Measurements from ENCODE around the gene PPIL4. TPM values are rescaled to one million over a fixed set of nuclear protein-coding genes. Genes with fewer than 3 reads are reported as not detected.

PPIL4 gene
- total and polyA plus RNA-seq, 2 of the 13 experiments (the other 11 are each of a cell fraction or from before 2014, with no cell fraction given), result 5.5 to 46.0 TPM

DNA sequence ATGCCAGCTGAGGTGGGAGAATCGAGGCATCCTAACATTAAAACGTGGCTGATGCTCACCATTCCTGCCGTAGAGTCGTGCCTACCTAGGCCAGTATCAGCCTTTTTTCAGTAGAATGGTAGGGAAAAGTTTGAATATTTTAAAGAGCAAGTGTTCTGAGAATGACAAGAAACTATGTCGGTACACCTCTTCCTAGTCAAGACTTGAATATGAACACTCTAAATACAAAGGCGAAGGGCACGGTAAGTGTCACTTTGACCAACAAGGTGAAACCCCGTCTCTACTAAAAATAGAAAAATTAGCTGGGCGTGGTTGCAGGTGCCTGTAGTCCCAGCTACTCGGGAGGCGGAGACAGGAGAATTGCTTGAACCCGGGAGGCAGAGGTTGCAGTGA is 21.3 kb upstream of the PPIL4 start:
- FAIRE-seq (no peak), ATAC-seq (no peak), DNase-seq (ENCODE audit: low spot score) (no peak)
- peak overlapping the region; percentile 87 for H3K27ac ChIP-seq (ENCODE audit: extremely low read length, insufficient read depth, low read length)
- peak overlapping the region; percentile 83 for H3K9ac ChIP-seq (ENCODE audit: insufficient read depth, low read depth, low read length)
- intact Hi-C loops (cut with micrococcal nuclease; ENCODE audit: unreplicated experiment), result loop anchor here (2.0 to 5.0 kb wide), 2 partner anchors 150 to 360 kb away; partner anchors contain the start of gene LATS1
- no peaks in the 10 kb centered on the region for H3K9me3 ChIP-seq (ENCODE audit: low read length)
- H2AFZ ChIP-seq (ENCODE audit: low read length), result no peak overlapping the region
- no TSS peak for BruUV-seq (replicated peaks)
- 24% methylated on average over 12 of the region's 12 CpGs for WGBS (ENCODE audit: low lambda C conversion rate)
- POLR2A ChIA-PET, result interaction anchor here (1.0 to 2.5 kb wide), 3 partner anchors 80 to 183 kb away, joined by 4 to 15 read pairs (median 6); partner anchors contain the start of genes LATS1 and PCMT1
- in situ Hi-C loops (cut with HindIII; ENCODE audit: extremely low pct_ligation_motif_present, low pct_unique_long_range_greater_than_20kb), result loop anchor here (5.0 to 10.0 kb wide), 2 partner anchors 80 to 148 kb away; partner anchors contain the start of genes KATNA1 and LATS1
- H4K20me1 ChIP-seq (ENCODE audit: insufficient read depth, low read length), result peaks cover 10% of the 10 kb centered on the region
- H3K79me2 ChIP-seq (ENCODE audit: insufficient read depth, low read length), result peaks cover 48% of the 10 kb centered on the region
- H3K4me3 ChIP-seq (replicated peaks in 1 of 3; ENCODE audit: insufficient read depth in 1 of 3, low read depth in 2 of 3, low read length in 3 of 3), result peak overlapping the region; percentile 97 to 98 (median 98)
- peaks cover 42% of the 10 kb centered on the region for H3K4me1 ChIP-seq (ENCODE audit: insufficient read depth, low read length)
- CTCF ChIA-PET (ENCODE audit: low intra/inter-chr PET ratio, low total read pairs), result no interaction called here
- H3K4me2 ChIP-seq (ENCODE audit: low read depth, low read length), result peak overlapping the region; percentile 93
- H3K27me3 ChIP-seq (ENCODE audit: control insufficient read depth in 1 of 2, insufficient read depth in 2 of 2, low read length in 2 of 2), result no peaks in the 10 kb centered on the region; a peak in 1 of 5 replicates
- H3K36me3 ChIP-seq (replicated peaks in 1 of 2; ENCODE audit: control insufficient read depth in 1 of 2, insufficient read depth in 2 of 2, low read length in 2 of 2), result 0 out of 5 replicates have a peak, but pooled peaks cover 0 to 1% of the 10 kb centered on the region in 2 experiments
- 0 out of 2 replicates have a peak, but pooled peaks have one; percentile 13 for TF ChIP-seq NCOA1 (CRISPR knock-in tag; IDR thresholded peaks at IDR 0.05)
- TF ChIP-seq MAF1 (CRISPR knock-in tag; IDR thresholded peaks at IDR 0.05; ENCODE audit: borderline replicate concordance), result 0 out of 2 replicates have a peak, but pooled peaks have one; percentile 5
- no peak for TF ChIP-seq MAZ (IDR thresholded peaks at IDR 0.05; ENCODE audit: borderline replicate concordance, low read depth, low read length)
- TF ChIP-seq MAZ (CRISPR knock-in tag; IDR thresholded peaks at IDR 0.05; ENCODE audit: low read depth), result no peak
- TF ChIP-seq, protein P1, sequence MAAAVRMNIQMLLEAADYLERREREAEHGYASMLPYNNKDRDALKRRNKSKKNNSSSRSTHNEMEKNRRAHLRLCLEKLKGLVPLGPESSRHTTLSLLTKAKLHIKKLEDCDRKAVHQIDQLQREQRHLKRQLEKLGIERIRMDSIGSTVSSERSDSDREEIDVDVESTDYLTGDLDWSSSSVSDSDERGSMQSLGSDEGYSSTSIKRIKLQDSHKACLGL (CRISPR knock-in tag; IDR thresholded peaks at IDR 0.05), result no peak
- TF ChIP-seq HOXA5 (CRISPR knock-in tag; IDR thresholded peaks at IDR 0.05), result no peak
- no peak for TF ChIP-seq HNRNPUL1 (IDR thresholded peaks at IDR 0.05; ENCODE audit: low read depth, low read length)
- TF ChIP-seq NPAS2 (CRISPR knock-in tag; IDR thresholded peaks at IDR 0.05; ENCODE audit: borderline replicate concordance), result no peak
- TF ChIP-seq, protein P2, sequence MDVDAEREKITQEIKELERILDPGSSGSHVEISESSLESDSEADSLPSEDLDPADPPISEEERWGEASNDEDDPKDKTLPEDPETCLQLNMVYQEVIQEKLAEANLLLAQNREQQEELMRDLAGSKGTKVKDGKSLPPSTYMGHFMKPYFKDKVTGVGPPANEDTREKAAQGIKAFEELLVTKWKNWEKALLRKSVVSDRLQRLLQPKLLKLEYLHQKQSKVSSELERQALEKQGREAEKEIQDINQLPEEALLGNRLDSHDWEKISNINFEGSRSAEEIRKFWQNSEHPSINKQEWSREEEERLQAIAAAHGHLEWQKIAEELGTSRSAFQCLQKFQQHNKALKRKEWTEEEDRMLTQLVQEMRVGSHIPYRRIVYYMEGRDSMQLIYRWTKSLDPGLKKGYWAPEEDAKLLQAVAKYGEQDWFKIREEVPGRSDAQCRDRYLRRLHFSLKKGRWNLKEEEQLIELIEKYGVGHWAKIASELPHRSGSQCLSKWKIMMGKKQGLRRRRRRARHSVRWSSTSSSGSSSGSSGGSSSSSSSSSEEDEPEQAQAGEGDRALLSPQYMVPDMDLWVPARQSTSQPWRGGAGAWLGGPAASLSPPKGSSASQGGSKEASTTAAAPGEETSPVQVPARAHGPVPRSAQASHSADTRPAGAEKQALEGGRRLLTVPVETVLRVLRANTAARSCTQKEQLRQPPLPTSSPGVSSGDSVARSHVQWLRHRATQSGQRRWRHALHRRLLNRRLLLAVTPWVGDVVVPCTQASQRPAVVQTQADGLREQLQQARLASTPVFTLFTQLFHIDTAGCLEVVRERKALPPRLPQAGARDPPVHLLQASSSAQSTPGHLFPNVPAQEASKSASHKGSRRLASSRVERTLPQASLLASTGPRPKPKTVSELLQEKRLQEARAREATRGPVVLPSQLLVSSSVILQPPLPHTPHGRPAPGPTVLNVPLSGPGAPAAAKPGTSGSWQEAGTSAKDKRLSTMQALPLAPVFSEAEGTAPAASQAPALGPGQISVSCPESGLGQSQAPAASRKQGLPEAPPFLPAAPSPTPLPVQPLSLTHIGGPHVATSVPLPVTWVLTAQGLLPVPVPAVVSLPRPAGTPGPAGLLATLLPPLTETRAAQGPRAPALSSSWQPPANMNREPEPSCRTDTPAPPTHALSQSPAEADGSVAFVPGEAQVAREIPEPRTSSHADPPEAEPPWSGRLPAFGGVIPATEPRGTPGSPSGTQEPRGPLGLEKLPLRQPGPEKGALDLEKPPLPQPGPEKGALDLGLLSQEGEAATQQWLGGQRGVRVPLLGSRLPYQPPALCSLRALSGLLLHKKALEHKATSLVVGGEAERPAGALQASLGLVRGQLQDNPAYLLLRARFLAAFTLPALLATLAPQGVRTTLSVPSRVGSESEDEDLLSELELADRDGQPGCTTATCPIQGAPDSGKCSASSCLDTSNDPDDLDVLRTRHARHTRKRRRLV (CRISPR knock-in tag; IDR thresholded peaks at IDR 0.05), result no peak
- TF ChIP-seq ISL2 (CRISPR knock-in tag; IDR thresholded peaks at IDR 0.05), result no peak
- no peak for TF ChIP-seq ZNF121 (CRISPR knock-in tag; IDR thresholded peaks at IDR 0.05)
- TF ChIP-seq, protein P3, sequence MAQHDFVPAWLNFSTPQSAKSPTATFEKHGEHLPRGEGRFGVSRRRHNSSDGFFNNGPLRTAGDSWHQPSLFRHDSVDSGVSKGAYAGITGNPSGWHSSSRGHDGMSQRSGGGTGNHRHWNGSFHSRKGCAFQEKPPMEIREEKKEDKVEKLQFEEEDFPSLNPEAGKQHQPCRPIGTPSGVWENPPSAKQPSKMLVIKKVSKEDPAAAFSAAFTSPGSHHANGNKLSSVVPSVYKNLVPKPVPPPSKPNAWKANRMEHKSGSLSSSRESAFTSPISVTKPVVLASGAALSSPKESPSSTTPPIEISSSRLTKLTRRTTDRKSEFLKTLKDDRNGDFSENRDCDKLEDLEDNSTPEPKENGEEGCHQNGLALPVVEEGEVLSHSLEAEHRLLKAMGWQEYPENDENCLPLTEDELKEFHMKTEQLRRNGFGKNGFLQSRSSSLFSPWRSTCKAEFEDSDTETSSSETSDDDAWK (CRISPR knock-in tag; IDR thresholded peaks at IDR 0.05), result no peak
- TF ChIP-seq ZNF460 (CRISPR knock-in tag; IDR thresholded peaks at IDR 0.05; ENCODE audit: borderline replicate concordance), result peak; percentile 61; the same call in 1 of the 2 replicates
- TF ChIP-seq MEF2D (CRISPR knock-in tag; IDR thresholded peaks at IDR 0.05), result no peak
